IMR-90 (cell line): ENCODE results near the gene PRKCA. TPM values are rescaled to one million over a fixed set of nuclear protein-coding genes. Genes with fewer than 3 reads are reported as not detected.

Experiments
- ATAC-seq: fragments of 200-7000 bp; cut with Tn5 transposase; 2 replicates; pipeline ENCODE4 v1.9.1; 2020; ENCODE audit warnings: low read depth, mild to moderate bottlenecking, moderate library complexity
- BruUV-seq: library from RNA; stranded (reverse); fragments of 400-500 nt; replicated peaks from 2 replicates; lab custom pipeline; 2021; lab: Mats Ljungman, UMichigan
- CTCF ChIA-PET: fragments of 300-600 bp; formaldehyde crosslinking; extraction: SDS; loops from one replicate; lab custom pipeline; 2021; ENCODE audit warnings: antibody characterized with exemption; lab: Yijun Ruan, JAX
- POLR2A ChIA-PET: fragments of 300-600 bp; sonication (Branson Sonifier 250); formaldehyde crosslinking; loops from one replicate; lab custom pipeline; 2022; ENCODE audit warnings: antibody characterized with exemption; ENCODE audit not compliant: unreplicated experiment; lab: Charles Lee
- DNase-seq: peaks from one replicate; pipeline ENCODE4 v3.0.0; 2013
- H2AFZ ChIP-seq: replicated peaks from 2 replicates; pipeline ENCODE3; 2013; ENCODE audit warnings: low read length, mild to moderate bottlenecking; ENCODE audit not compliant: poor library complexity
- H2AK5ac ChIP-seq: 2 replicates; pipeline ENCODE4 v1.6.1; 2013; ENCODE audit warnings: low read depth, low read length, inconsistent platforms
- H2AK9ac ChIP-seq: replicated peaks from 2 replicates; pipeline ENCODE3; 2013; ENCODE audit warnings: mild to moderate bottlenecking, low read depth, low read length, moderate library complexity; ENCODE audit not compliant: poor library complexity
- H2BK120ac ChIP-seq: 2 replicates; pipeline ENCODE4 v1.6.1; 2013; ENCODE audit warnings: low read depth, low read length, inconsistent platforms
- H2BK15ac ChIP-seq: 3 replicates; pipeline ENCODE4 v1.6.1; 2013; ENCODE audit warnings: low read depth, low read length, inconsistent platforms
- H2BK20ac ChIP-seq: 2 replicates; pipeline ENCODE4 v1.6.1; 2013; ENCODE audit warnings: low read depth, mild to moderate bottlenecking, inconsistent platforms, low read length, moderate library complexity
- H2BK5ac ChIP-seq: 2 replicates; pipeline ENCODE4 v1.6.1; 2013; ENCODE audit warnings: mild to moderate bottlenecking, low read depth, low read length, inconsistent platforms; ENCODE audit not compliant: poor library complexity, severe bottlenecking
- H3K14ac ChIP-seq: replicated peaks from 2 replicates; pipeline ENCODE4 v1.6.1; 2013; ENCODE audit warnings: low read depth, low read length, inconsistent platforms
- H3K18ac ChIP-seq: 2 replicates; pipeline ENCODE4 v1.6.1; 2013; ENCODE audit warnings: low read depth, low read length, control low read depth
- H3K23ac ChIP-seq: 2 replicates; pipeline ENCODE4 v1.6.1; 2013; ENCODE audit warnings: low read depth, low read length, inconsistent platforms
- H3K27ac ChIP-seq: 2 replicates; pipeline ENCODE4 v1.5.1; 2013; ENCODE audit warnings: mild to moderate bottlenecking, control low read depth, low read length; ENCODE audit not compliant: insufficient read depth
- H3K27me3 ChIP-seq: 2 replicates; pipeline ENCODE4 v1.6.1; 2013; ENCODE audit warnings: low read length; ENCODE audit not compliant: control insufficient read depth, insufficient read depth
- H3K36me3 ChIP-seq: 2 replicates; pipeline ENCODE4 v1.6.1; 2013; ENCODE audit warnings: low read length, mixed read lengths; ENCODE audit not compliant: control insufficient read depth, insufficient read depth
- H3K4ac ChIP-seq: 2 replicates; pipeline ENCODE4 v1.6.1; 2013; ENCODE audit warnings: low read depth, low read length, inconsistent platforms
- H3K4me1 ChIP-seq: 2 replicates; pipeline ENCODE4 v1.6.1; 2013; ENCODE audit warnings: low read length, mixed read lengths; ENCODE audit not compliant: control insufficient read depth, insufficient read depth
- H3K4me2 ChIP-seq: 2 replicates; pipeline ENCODE4 v1.6.1; 2013; ENCODE audit warnings: low read depth, mild to moderate bottlenecking, control low read depth, low read length, moderate library complexity
- H3K4me3 ChIP-seq: 2 replicates; pipeline ENCODE4 v1.5.1; 2013; ENCODE audit warnings: low read depth, mild to moderate bottlenecking, control low read depth, low read length, moderate library complexity; ENCODE audit not compliant: insufficient read depth
- H3K56ac ChIP-seq: 2 replicates; pipeline ENCODE4 v1.6.1; 2013; ENCODE audit warnings: low read length, inconsistent platforms; ENCODE audit not compliant: insufficient read depth; ENCODE audit errors: extremely low read depth
- H3K79me1 ChIP-seq, 2 experiments: 2 replicates each; pipeline ENCODE4 v1.6.1; 2013; ENCODE audit warnings: low read length in 2 of 2, inconsistent platforms in 1 of 2, low read depth in 1 of 2
- H3K9ac ChIP-seq: 2 replicates; pipeline ENCODE4 v1.6.1; 2013; ENCODE audit warnings: low read depth, low read length, control low read depth
- H3K9me1 ChIP-seq: 2 replicates; pipeline ENCODE4 v1.6.1; 2013; ENCODE audit warnings: low read length, inconsistent platforms; ENCODE audit not compliant: insufficient read depth
- H3K9me3 ChIP-seq: 2 replicates; pipeline ENCODE4 v1.6.1; 2013; ENCODE audit warnings: low read length; ENCODE audit not compliant: control insufficient read depth, insufficient read depth
- H4K20me1 ChIP-seq: 2 replicates; pipeline ENCODE4 v1.6.1; 2013; ENCODE audit warnings: low read length, inconsistent platforms; ENCODE audit not compliant: insufficient read depth
- H4K5ac ChIP-seq: 2 replicates; pipeline ENCODE4 v1.6.1; 2013; ENCODE audit warnings: mild to moderate bottlenecking, low read depth, low read length, control low read depth
- H4K8ac ChIP-seq, 2 experiments: 2 replicates each; pipeline ENCODE4 v1.6.1; 2013; ENCODE audit warnings: low read depth in 2 of 2, low read length in 2 of 2, control low read depth in 1 of 2, inconsistent platforms in 1 of 2
- H4K91ac ChIP-seq: 2 replicates; pipeline ENCODE4 v1.6.1; 2013; ENCODE audit warnings: low read depth, low read length, inconsistent platforms; ENCODE audit not compliant: insufficient read depth
- BHLHE40 ChIP-seq: fragments of 150-350 bp; IDR thresholded peaks from 2 replicates; pipeline ENCODE4 v1.6.1; 2016; ENCODE audit warnings: mild to moderate bottlenecking, low read depth, low read length
- CEBPB ChIP-seq: IDR thresholded peaks from 2 replicates; pipeline ENCODE4 v1.6.1; 2012; ENCODE audit warnings: low read depth, low read length, improper control_type of control experiment
- CHD1 ChIP-seq: IDR thresholded peaks from 2 replicates; pipeline ENCODE4 v1.6.1; 2012; ENCODE audit warnings: low read depth, low read length, improper control_type of control experiment
- FOS ChIP-seq: fragments of 150-350 bp; IDR thresholded peaks from 2 replicates; pipeline ENCODE4 v1.6.1; 2016; ENCODE audit warnings: low read depth, low read length
- MAFK ChIP-seq: IDR thresholded peaks from 2 replicates; pipeline ENCODE4 v1.6.1; 2012; ENCODE audit warnings: low read depth, low read length, improper control_type of control experiment
- MAZ ChIP-seq: IDR thresholded peaks from 2 replicates; pipeline ENCODE4 v1.6.1; 2012; ENCODE audit warnings: low read depth, mild to moderate bottlenecking, low read length, improper control_type of control experiment, moderate library complexity, borderline replicate concordance
- MXI1 ChIP-seq: IDR thresholded peaks from 2 replicates; pipeline ENCODE4 v1.6.1; 2012; ENCODE audit warnings: low read depth, mild to moderate bottlenecking, low read length, moderate library complexity, borderline replicate concordance
- NFE2L2 ChIP-seq: fragments of 150-350 bp; IDR thresholded peaks from 2 replicates; pipeline ENCODE4 v1.6.1; 2016; ENCODE audit warnings: low read depth, mild to moderate bottlenecking, low read length
- POLR2A ChIP-seq: IDR thresholded peaks from 2 replicates; pipeline ENCODE4 v1.6.1; 2012; ENCODE audit warnings: mild to moderate bottlenecking, low read depth, low read length
- RAD21 ChIP-seq: IDR thresholded peaks from 2 replicates; pipeline ENCODE4 v1.6.1; 2012; ENCODE audit warnings: low read length, improper control_type of control experiment
- RCOR1 ChIP-seq: IDR thresholded peaks from 2 replicates; pipeline ENCODE4 v1.6.1; 2012; ENCODE audit warnings: mild to moderate bottlenecking, low read length, improper control_type of control experiment; ENCODE audit not compliant: insufficient replicate concordance
- RFX5 ChIP-seq: IDR thresholded peaks from 2 replicates; pipeline ENCODE4 v1.8.0; 2012; ENCODE audit warnings: low read depth, mild to moderate bottlenecking, low read length, moderate library complexity
- WGBS, 2 experiments: methylation state at CpG; one replicate each; pipeline versions ENCODE4 v1.1.5 to v1.1.7; 2013; ENCODE audit warnings: missing lambda C conversion rate in 2 of 2; ENCODE audit not compliant: insufficient read length in 1 of 2; ENCODE audit errors: extremely low coverage in 2 of 2; 5-methylcytosine and 5-hydroxymethylcytosine counted together
- dilution Hi-C: fragments of 300-500 bp; cut with HindIII; formaldehyde crosslinking; loops from one replicate; pipeline ENCODE4 v1.14.3; 2018; ENCODE audit warnings: low sequenced_read_pairs; ENCODE audit not compliant: unreplicated experiment
- in situ Hi-C: fragments of 300-500 bp; cut with MboI; formaldehyde crosslinking; loops from 3 replicates; pipeline ENCODE4 v1.14.3; 2019; ENCODE audit warnings: low sequenced_read_pairs, inconsistent platforms, mixed read lengths
- intact Hi-C: fragments of 100-400 bp; cut with micrococcal nuclease; formaldehyde crosslinking; loops from 2 replicates; pipeline ENCODE4 v1.10.0; 2022
- polyA plus RNA-seq, 3 experiments: library from polyadenylated mRNA; depleted of rRNA; stranded (reverse); fragments of >200 nt; gene quantifications; 2 replicates each; pipeline ENCODE4 v1.2.3, GENCODE V29; 2012; ENCODE audit warnings: low replicate concordance in 1 of 3
- total RNA-seq: library from RNA; depleted of rRNA; stranded (reverse); fragments of >200 nt; gene quantifications from 2 replicates; pipeline ENCODE4 v1.2.3, GENCODE V29; 2012
- TF ChIP-seq, protein P1 (sequence below): fragments of 150-350 bp; IDR thresholded peaks from 2 replicates; pipeline ENCODE4 v1.6.1; 2017; ENCODE audit warnings: mild to moderate bottlenecking, antibody characterized with exemption, low read length, low read depth
- TF ChIP-seq, protein P2 (sequence below): fragments of 150-350 bp; IDR thresholded peaks from 2 replicates; pipeline ENCODE4 v1.6.1; 2016; ENCODE audit warnings: low read depth, mild to moderate bottlenecking, low read length, moderate library complexity, borderline replicate concordance
- TF ChIP-seq, protein P3 (sequence below): conservative IDR thresholded peaks from 2 replicates; pipeline ENCODE4 v1.5.1; 2012; ENCODE audit warnings: mild to moderate bottlenecking, low read depth, low read length, improper control_type of control experiment

Gene PRKCA
- total and polyA plus RNA-seq, 2 of the 4 experiments (the other 2 are of a cell fraction): 31.0 to 46.0 TPM

DNA sequence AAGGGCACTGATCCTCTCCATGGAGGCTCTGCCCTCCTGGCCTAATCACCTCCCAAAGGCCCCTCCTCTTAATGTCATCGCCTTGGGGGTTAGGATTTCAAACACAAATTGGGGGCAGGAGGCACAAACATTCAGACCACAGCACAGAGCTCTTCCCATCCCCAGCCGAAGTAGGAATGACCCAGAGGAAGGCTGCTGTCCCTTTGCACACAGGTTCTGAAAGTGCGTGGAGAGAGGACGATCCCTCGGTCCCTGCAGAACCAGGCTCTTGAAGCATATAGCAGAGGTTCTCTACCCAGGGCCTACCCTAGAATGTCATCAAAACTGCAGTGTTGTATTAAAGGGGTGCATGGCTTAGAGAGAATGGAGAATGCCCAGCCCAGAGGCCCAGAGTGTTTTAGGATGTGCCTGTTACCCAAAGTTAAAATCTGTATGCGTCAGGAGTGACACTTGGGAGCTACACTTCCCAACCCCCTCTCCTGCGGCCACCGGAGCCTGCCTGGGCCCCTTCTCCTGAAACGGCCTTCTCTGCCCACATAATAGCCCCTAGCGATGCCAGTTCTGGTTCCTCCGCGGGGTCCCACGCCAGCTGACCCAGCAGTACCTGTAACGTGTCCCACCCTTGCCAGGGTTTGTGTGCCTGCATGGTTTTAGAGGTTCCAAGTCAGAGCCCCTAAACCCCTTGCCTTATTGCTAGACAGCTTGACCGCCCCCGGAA lies 373.0 kb downstream of the PRKCA start:
- Histone ChIP-seq H3K9ac (no peak overlapping the region), H3K79me1 (peaks cover 15 to 52% of the 10 kb centered on the region in 2 experiments; a peak in 3 of 4 replicates), H3K4me1 (peaks cover 4% of the 10 kb centered on the region), H3K36me3 (no peaks in the 10 kb centered on the region), H3K18ac (no peak overlapping the region), H3K14ac (no peak overlapping the region), H2AK5ac (no peak overlapping the region), H3K9me1 (peaks cover 10% of the 10 kb centered on the region; the same call in 1 of the 2 replicates), H2BK5ac (no peak overlapping the region), H4K91ac (no peak overlapping the region), H3K23ac (no peak overlapping the region), H3K56ac (no peak overlapping the region), H4K5ac (no peak overlapping the region), H3K27me3 (no peaks in the 10 kb centered on the region), H2BK120ac (no peak overlapping the region), H3K9me3 (peaks cover 4% of the 10 kb centered on the region), H4K20me1 (peaks cover 27% of the 10 kb centered on the region), H3K4me3 (no peak overlapping the region), H2AFZ (no peak overlapping the region), H2BK20ac (no peak overlapping the region), H3K27ac (no peak overlapping the region), H3K4me2 (no peak overlapping the region), H2AK9ac (no peak overlapping the region), H4K8ac (no peak overlapping the region), H3K4ac (no peak overlapping the region), H2BK15ac (no peak overlapping the region)
- ChIA-PET POLR2A (no interaction called here), CTCF (no interaction called here)
- ATAC-seq (no peak), DNase-seq (no peak)
- dilution Hi-C loops: no loop called here
- no TSS peak for BruUV-seq
- 100% methylated on average over 4 of the region's 16 CpGs; no CpG with 5 or more reads in 1 of the 2 experiments for WGBS, 2 experiments
- in situ Hi-C loops: loop anchor here (5.0 kb wide), 1 partner anchor 418 kb away; no protein-coding TSS in a partner anchor
- intact Hi-C loops: loop anchor here (2.0 kb wide), 1 partner anchor 109 kb away; no protein-coding TSS in a partner anchor
- TF ChIP-seq MXI1 (no peak), POLR2A (no peak), MAFK (no peak), RAD21 (no peak), FOS (no peak), NFE2L2 (no peak), CEBPB (no peak), MAZ (no peak), BHLHE40 (no peak), RFX5 (no peak), CHD1 (no peak), RCOR1 (no peak)
- TF ChIP-seq, protein P1, sequence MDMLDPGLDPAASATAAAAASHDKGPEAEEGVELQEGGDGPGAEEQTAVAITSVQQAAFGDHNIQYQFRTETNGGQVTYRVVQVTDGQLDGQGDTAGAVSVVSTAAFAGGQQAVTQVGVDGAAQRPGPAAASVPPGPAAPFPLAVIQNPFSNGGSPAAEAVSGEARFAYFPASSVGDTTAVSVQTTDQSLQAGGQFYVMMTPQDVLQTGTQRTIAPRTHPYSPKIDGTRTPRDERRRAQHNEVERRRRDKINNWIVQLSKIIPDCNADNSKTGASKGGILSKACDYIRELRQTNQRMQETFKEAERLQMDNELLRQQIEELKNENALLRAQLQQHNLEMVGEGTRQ: no peak
- TF ChIP-seq, protein P2, sequence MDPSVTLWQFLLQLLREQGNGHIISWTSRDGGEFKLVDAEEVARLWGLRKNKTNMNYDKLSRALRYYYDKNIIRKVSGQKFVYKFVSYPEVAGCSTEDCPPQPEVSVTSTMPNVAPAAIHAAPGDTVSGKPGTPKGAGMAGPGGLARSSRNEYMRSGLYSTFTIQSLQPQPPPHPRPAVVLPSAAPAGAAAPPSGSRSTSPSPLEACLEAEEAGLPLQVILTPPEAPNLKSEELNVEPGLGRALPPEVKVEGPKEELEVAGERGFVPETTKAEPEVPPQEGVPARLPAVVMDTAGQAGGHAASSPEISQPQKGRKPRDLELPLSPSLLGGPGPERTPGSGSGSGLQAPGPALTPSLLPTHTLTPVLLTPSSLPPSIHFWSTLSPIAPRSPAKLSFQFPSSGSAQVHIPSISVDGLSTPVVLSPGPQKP: no peak
- TF ChIP-seq, protein P3, sequence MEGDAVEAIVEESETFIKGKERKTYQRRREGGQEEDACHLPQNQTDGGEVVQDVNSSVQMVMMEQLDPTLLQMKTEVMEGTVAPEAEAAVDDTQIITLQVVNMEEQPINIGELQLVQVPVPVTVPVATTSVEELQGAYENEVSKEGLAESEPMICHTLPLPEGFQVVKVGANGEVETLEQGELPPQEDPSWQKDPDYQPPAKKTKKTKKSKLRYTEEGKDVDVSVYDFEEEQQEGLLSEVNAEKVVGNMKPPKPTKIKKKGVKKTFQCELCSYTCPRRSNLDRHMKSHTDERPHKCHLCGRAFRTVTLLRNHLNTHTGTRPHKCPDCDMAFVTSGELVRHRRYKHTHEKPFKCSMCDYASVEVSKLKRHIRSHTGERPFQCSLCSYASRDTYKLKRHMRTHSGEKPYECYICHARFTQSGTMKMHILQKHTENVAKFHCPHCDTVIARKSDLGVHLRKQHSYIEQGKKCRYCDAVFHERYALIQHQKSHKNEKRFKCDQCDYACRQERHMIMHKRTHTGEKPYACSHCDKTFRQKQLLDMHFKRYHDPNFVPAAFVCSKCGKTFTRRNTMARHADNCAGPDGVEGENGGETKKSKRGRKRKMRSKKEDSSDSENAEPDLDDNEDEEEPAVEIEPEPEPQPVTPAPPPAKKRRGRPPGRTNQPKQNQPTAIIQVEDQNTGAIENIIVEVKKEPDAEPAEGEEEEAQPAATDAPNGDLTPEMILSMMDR: no peak
